ENCODE results near the gene EIF4B. TPM values are rescaled to one million over a fixed set of nuclear protein-coding genes. Genes with fewer than 3 reads are reported as not detected.
A peak's percentile ranks its signal among the peaks of the same experiment; 100 is the strongest.

EIF4B gene
- total and polyA plus RNA-seq, 2 of the 13 experiments (the other 11 are each of a cell fraction or from before 2014, with no cell fraction given), result 416 to 548 TPM

- TF ChIP-seq TFE3 (CRISPR knock-in tag; IDR thresholded peaks at IDR 0.05) (no peak), ZNF879 (CRISPR knock-in tag; IDR thresholded peaks at IDR 0.05) (no peak), IKZF4 (CRISPR knock-in tag; IDR thresholded peaks at IDR 0.05; ENCODE audit: borderline replicate concordance, low read depth, not compliant biosample characterization) (no peak), FOXJ3 (CRISPR knock-in tag; IDR thresholded peaks at IDR 0.05; ENCODE audit: borderline replicate concordance) (peak; percentile 58; the same call in 1 of the 2 replicates), ELF3 (CRISPR knock-in tag; IDR thresholded peaks at IDR 0.05) (peak; percentile 64), MTERF4 (CRISPR knock-in tag; IDR thresholded peaks at IDR 0.05) (no peak), PLSCR1 (CRISPR knock-in tag; IDR thresholded peaks at IDR 0.05; ENCODE audit: borderline replicate concordance) (no peak), ZNF609 (CRISPR knock-in tag; IDR thresholded peaks at IDR 0.05; ENCODE audit: borderline replicate concordance) (no peak), ZNF224 (CRISPR knock-in tag; IDR thresholded peaks at IDR 0.05) (no peak), ZNF574 (CRISPR knock-in tag; IDR thresholded peaks at IDR 0.05) (peak; percentile 48; the same call in 1 of the 2 replicates), ZNF44 (CRISPR knock-in tag; IDR thresholded peaks at IDR 0.05) (no peak), ZNF576 (CRISPR knock-in tag; IDR thresholded peaks at IDR 0.05) (no peak), PPARG (CRISPR knock-in tag; conservative IDR thresholded peaks at IDR 0.05) (peak; percentile 51; the same call in 1 of the 2 replicates), ELF1 (CRISPR knock-in tag; IDR thresholded peaks at IDR 0.05) (no peak), MAFF (IDR thresholded peaks at IDR 0.05; ENCODE audit: low read depth, low read length) (no peak), TMF1 (CRISPR knock-in tag; IDR thresholded peaks at IDR 0.05; ENCODE audit: low read depth) (no peak), RFXANK (CRISPR knock-in tag; IDR thresholded peaks at IDR 0.05) (0 out of 2 replicates have a peak, but pooled peaks have one; percentile 73), TEAD2 (CRISPR knock-in tag; IDR thresholded peaks at IDR 0.05) (no peak)
These were observed 25.4 kb upstream of the EIF4B start (continued) for GRCh38 chr12:52980650-52981423.
